Endometrial microvascular endothelial cells (primary cell): ENCODE measurements around the gene GNB4. TPM values are rescaled to one million over a fixed set of nuclear protein-coding genes. Genes with fewer than 3 reads are reported as not detected.

Source experiments
- in situ Hi-C: cut with HindIII; loops from 2 replicates; pipeline ENCODE4 v1.10.0; 2017; ENCODE audit warnings: low sequenced_read_pairs, low pct_unique_long_range_greater_than_20kb; ENCODE audit errors: inconsistent ontology term
- total RNA-seq: library from RNA; depleted of rRNA; stranded (reverse); fragments of >200 nt; gene quantifications from one replicate; pipeline ENCODE4 v1.2.3, GENCODE V29; 2015; ENCODE audit errors: inconsistent ontology term

GNB4 gene
- total RNA-seq, 1 donor from 2014 or later, result 41.5 TPM

- in situ Hi-C loops, result no loop called here
Measured at GRCh38 chr3:179447251-179447650, 4.0 kb downstream of the GNB4 start.

DNA sequence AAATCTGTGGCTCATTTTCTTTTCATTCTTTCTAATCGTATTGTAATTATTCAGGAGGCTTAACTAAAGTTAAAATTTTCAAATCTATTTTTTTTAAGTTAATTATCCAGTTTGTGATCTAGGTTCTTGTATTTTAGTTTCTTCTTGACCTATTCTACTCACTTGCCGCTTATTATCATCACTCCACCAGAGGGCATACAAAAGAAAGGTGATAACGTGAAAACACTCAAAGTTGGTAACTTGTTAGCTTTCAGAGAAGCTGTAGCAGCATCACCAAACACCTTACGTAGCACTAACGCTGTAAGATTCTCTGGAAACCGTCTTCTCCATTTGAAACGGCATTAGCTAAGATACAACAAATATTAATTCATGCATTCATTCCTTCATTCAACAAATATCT, 4.8 kb downstream of the GNB4 start:
- in situ Hi-C loops, result no loop called here

GRCh38 chr3:179438841-179439240, 12.4 kb downstream of the GNB4 start:
- in situ Hi-C loops, result no loop called here

DNA sequence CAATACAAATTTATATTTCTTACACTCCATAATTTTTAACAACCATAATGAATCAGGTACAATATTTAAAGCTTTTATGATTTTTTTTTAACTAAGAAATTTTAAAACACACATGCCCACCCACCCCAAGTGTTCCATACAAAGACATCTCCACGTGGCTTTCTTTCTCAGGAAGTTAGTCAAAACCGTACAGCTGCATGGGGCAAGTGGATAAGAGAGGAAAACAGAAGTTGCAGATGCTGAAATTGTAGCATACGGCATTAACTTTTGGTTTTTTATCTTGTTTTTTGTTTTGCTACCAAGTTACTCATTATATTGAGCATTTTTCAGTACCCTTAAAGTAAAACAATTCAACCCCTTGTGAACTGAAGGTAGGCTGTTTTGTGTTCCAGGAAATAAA, 14.8 kb downstream of the GNB4 start:
- in situ Hi-C loops, result no loop called here

DNA sequence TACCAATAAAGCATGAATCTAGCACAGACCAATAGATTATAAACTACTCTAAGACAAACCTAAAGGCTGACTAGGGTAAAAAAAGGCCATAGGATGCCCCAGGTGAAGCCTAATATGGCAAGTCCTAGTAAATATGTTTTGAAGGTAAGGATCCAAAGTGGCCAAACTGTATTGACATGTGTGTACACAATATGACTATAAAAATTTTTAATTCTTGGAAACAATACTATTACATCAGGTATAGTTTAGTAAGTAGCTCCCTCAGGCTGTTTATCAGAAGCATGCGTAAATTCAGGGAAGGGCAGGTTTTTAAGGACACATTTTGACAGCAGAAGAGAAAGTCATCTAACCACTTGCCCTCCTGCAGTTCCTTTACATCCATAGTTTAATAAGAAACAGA, 18.8 kb downstream of the GNB4 start:
- in situ Hi-C loops, result no loop called here

DNA sequence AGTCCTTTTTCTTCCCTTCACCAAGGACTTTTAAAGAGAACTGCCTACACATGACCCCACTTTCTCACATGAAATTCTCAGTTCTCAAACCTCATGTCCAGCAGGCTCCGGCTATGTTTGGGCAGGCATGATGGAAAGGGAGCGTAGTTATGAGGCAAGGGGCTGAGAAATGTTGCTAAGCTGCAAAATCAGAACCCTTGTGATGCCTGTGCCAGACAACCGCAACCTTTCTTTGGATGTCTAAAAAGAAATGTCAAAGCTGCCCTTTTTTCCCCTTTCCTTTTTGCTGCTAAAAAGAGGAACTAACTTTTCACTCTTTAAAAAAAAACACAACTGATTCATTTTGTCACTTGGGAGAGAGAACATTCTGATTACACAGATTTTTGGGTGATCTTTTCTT, 19.2 kb downstream of the GNB4 start:
- in situ Hi-C loops, result no loop called here

DNA sequence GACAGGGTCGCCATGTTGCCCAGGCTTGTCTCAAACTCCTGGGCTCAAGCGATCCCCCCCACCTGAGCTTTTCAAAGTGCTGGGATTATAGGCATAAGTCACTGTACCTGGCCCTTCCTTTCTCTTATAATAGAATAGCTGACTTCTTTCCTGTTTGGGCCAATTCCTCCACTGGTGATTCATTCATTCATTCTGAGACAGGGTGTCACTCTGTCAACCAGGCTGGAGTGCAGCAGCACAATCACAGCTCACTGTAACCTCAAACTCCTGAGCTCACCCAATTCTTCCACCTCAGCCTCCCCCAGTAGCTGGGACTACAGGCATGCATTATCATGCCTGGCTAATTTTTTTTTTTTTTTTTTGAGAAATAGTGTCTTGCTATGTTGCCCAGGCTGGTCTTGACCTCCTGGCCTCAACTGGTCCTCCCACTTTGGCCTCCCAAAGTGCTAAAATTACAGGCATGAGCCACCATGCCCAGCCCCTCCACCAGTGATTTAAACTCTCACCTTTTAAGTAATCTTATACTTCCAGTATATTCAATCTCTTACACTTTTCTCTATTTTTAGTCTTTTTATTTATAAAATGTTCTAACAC, 20.9 kb downstream of the GNB4 start:
- in situ Hi-C loops, result no loop called here

- in situ Hi-C loops, result no loop called here
Measured at GRCh38 chr3:179428876-179429548, 22.3 kb downstream of the GNB4 start.

- in situ Hi-C loops, result no loop called here
Measured at GRCh38 chr3:179425075-179425474, 26.2 kb downstream of the GNB4 start.

DNA sequence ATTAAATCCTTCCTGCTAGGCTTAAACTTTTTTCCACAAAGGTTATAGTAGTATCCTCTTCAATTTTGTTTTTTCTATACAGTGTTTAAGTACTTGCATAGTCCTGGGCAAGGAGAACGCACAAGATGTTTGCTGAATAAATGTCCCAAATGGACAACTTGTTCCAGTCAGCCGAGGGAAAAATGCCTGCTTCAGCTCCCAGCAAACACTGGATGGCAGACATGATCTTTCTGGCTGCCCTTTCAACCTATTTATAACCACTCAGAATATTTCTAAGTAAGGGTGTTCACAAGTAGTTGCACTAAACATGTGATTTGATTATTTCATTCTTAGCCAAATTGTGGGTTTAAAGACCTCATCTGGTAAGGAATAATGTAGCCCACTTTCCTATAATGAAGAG, 29.8 kb downstream of the GNB4 start:
- in situ Hi-C loops, result no loop called here

GRCh38 chr3:179418610-179419009, 32.7 kb downstream of the GNB4 start:
- in situ Hi-C loops, result no loop called here

- in situ Hi-C loops, result no loop called here
Measured at GRCh38 chr3:179416681-179417080, 34.6 kb downstream of the GNB4 start.

DNA sequence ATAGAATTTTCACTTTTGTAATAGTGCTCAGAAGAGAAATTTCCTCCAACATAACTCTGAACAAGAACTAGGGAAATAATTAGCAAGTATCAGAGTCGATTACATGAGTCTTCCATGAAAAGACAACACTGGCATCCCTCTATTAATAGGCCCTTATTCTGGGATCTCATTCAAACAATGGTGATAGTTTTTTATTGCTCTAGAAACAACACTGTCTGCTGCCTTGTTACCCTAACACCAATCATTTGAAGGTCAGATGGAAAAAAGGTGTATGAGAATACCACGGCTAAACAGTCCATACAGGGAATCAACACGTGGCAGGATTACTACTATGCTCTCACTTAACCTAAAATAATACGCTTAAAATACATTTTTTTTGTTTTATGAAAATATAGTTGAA, 35.9 kb downstream of the GNB4 start:
- in situ Hi-C loops, result no loop called here

GRCh38 chr3:179414804-179415203, 36.5 kb downstream of the GNB4 start:
- in situ Hi-C loops, result no loop called here

GRCh38 chr3:179410999-179411398, 40.3 kb downstream of the GNB4 start:
- in situ Hi-C loops, result no loop called here

- in situ Hi-C loops, result no loop called here
Measured at GRCh38 chr3:179410331-179410730, 40.9 kb downstream of the GNB4 start.

DNA sequence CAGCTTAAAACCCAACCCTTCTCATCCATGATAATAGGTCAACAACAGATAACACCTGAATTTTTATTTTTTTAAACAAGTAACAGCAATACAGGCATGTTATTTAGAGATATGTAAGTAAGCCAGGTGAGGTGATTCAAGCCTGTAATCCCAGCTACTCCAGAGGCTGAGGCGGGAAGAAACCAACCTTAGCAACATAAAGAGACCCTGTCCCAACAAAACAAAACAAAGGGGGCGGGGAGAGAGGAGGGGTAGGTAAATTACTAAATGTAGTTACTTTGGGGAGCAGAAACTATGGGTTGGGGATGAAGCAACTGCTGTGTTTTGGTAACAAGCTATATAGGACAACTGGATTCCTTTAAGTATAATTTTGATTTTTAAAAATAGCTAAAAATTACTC, 47.0 kb downstream of the GNB4 start:
- in situ Hi-C loops, result no loop called here

DNA sequence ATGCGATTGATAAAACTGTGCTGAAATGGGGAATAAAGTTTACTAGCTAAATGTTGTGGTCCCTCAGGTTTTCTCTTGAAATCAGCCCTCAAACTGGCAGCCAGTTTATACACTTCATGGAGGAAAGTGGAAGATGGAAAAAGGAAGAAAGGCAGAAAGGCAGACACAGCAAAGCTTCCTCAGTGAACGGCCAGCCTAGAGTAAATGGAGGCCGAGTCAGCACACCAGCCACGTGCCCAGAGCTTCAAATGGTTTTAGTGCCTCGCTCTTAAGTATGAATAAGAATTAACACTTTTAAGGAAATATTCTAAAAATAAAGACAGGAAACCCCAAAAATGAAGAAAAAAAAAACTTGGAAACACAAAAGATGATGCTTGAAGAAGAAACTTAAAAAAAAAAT, 48.3 kb downstream of the GNB4 start:
- in situ Hi-C loops, result no loop called here

- in situ Hi-C loops, result no loop called here
Measured at GRCh38 chr3:179401561-179401960, 49.7 kb downstream of the GNB4 start.

GRCh38 chr3:179398574-179399231, 52.6 kb downstream of the GNB4 start:
- in situ Hi-C loops, result no loop called here
